Endodermal cell (in vitro differentiated cells): ENCODE results near the gene KATNB1. TPM values are rescaled to one million over a fixed set of nuclear protein-coding genes. Genes with fewer than 3 reads are reported as not detected.

Experiments used
- DNase-seq: peaks from one replicate; pipeline ENCODE4 v3.0.0-alpha.2; 2017
- H3K27ac ChIP-seq: 2 replicates; pipeline ENCODE4 v1.5.1; 2013; ENCODE audit warnings: mild to moderate bottlenecking, low read depth, low read length, moderate library complexity
- H3K27me3 ChIP-seq: 2 replicates; pipeline ENCODE4 v1.6.1; 2013; ENCODE audit warnings: mild to moderate bottlenecking, low read length, moderate library complexity; ENCODE audit not compliant: insufficient read depth, control insufficient read depth, poor library complexity, severe bottlenecking
- H3K36me3 ChIP-seq: 2 replicates; pipeline ENCODE4 v1.7.0; 2013; ENCODE audit warnings: mild to moderate bottlenecking, low read length, moderate library complexity; ENCODE audit not compliant: control insufficient read depth, insufficient read depth
- H3K4me1 ChIP-seq: one replicate; pipeline ENCODE4 v1.7.0; 2013; ENCODE audit warnings: low read length; ENCODE audit not compliant: control insufficient read depth, insufficient read depth
- H3K4me3 ChIP-seq: 2 replicates; pipeline ENCODE4 v1.5.1; 2013; ENCODE audit warnings: mild to moderate bottlenecking, low read length, moderate library complexity
- H3K9ac ChIP-seq: 2 replicates; pipeline ENCODE4 v1.6.1; 2013; ENCODE audit warnings: mild to moderate bottlenecking, low read length, moderate library complexity; ENCODE audit not compliant: poor library complexity, severe bottlenecking; ENCODE audit errors: extremely low read depth
- H3K9me3 ChIP-seq: 2 replicates; pipeline ENCODE4 v1.6.1; 2013; ENCODE audit warnings: mild to moderate bottlenecking, low read length, moderate library complexity; ENCODE audit not compliant: control insufficient read depth
- H3K27ac Mint-ChIP-seq: 2 replicates; pipeline ENCODE4 v1.8.0; 2020; ENCODE audit warnings: mixed read lengths
- H3K27me3 Mint-ChIP-seq: 2 replicates; pipeline ENCODE4 v1.8.0; 2021; ENCODE audit warnings: mild to moderate bottlenecking, mixed read lengths; ENCODE audit not compliant: insufficient read depth
- H3K36me3 Mint-ChIP-seq: 2 replicates; pipeline ENCODE4 v1.8.0; 2020; ENCODE audit warnings: low read depth, mixed read lengths
- H3K4me1 Mint-ChIP-seq: 2 replicates; pipeline ENCODE4 v1.8.0; 2020; ENCODE audit warnings: mixed read lengths
- H3K4me3 Mint-ChIP-seq: 2 replicates; pipeline ENCODE4 v1.8.0; 2020; ENCODE audit warnings: mild to moderate bottlenecking, moderate library complexity, mixed read lengths
- H3K9me3 Mint-ChIP-seq: 2 replicates; pipeline ENCODE4 v1.8.0; 2020; ENCODE audit warnings: mild to moderate bottlenecking, mixed read lengths
- WGBS, 2 experiments: methylation state at CpG; one replicate each; pipeline versions ENCODE4 v1.1.5 to v1.1.7; 2013; ENCODE audit warnings: missing lambda C conversion rate in 2 of 2, mixed read lengths in 1 of 2; ENCODE audit not compliant: insufficient coverage in 1 of 2, insufficient read length in 1 of 2; 5-methylcytosine and 5-hydroxymethylcytosine counted together
- total RNA-seq, 2 donors: library from RNA; stranded (reverse); fragmentation: NEBNext Ultra II Directional in 1 of 2; extraction: Animal tissue kit (Norgen Biotek cat#: 25700) in 1 of 2; gene quantifications; 2 replicates in 1 of 2; 3 replicates in 1 of 2; pipeline ENCODE4 v1.2.1, GENCODE V29; 2021
- TF ChIP-seq, protein P1 (sequence below): fragments of 200-600 bp; sonication (generic); conservative IDR thresholded peaks from 2 replicates; pipeline ENCODE4 v1.5.0; 2021; ENCODE audit warnings: antibody characterized with exemption, mild to moderate bottlenecking

The KATNB1 gene
- total RNA-seq, 2 donors from 2014 or later = 26.1 to 32.4 TPM

DNA sequence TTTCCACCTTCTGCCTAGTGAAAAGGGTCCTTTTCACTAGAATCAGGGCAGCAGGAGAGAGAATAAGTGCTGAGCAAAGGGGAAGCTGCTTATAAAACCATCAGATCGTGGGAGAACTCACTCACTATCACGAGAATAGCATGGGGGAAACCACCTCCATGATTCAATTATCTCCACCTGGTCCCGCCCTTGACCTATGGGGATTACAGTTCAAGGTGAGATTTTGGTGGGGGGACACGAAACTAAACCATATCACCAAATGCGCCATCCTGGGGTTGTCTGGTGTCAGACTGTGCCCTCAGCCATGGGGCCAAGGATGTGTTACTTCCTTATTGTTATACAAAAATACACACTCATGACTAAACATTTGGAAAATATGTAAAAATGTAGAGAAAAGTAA lies 10.4 kb upstream of the KATNB1 start:
- Mint-ChIP-seq H3K4me3 (no peak overlapping the region), H3K27ac (no peak overlapping the region), H3K27me3 (no peaks in the 10 kb centered on the region), H3K9me3 (no peaks in the 10 kb centered on the region), H3K4me1 (peaks cover 3% of the 10 kb centered on the region), H3K36me3 (no peaks in the 10 kb centered on the region)
- Histone ChIP-seq H3K36me3 (no peaks in the 10 kb centered on the region), H3K27ac (no peak overlapping the region), H3K9me3 (no peaks in the 10 kb centered on the region), H3K4me1 (no peaks in the 10 kb centered on the region), H3K27me3 (no peaks in the 10 kb centered on the region), H3K4me3 (no peak overlapping the region), H3K9ac (no peak overlapping the region)
- TF ChIP-seq, protein P1, sequence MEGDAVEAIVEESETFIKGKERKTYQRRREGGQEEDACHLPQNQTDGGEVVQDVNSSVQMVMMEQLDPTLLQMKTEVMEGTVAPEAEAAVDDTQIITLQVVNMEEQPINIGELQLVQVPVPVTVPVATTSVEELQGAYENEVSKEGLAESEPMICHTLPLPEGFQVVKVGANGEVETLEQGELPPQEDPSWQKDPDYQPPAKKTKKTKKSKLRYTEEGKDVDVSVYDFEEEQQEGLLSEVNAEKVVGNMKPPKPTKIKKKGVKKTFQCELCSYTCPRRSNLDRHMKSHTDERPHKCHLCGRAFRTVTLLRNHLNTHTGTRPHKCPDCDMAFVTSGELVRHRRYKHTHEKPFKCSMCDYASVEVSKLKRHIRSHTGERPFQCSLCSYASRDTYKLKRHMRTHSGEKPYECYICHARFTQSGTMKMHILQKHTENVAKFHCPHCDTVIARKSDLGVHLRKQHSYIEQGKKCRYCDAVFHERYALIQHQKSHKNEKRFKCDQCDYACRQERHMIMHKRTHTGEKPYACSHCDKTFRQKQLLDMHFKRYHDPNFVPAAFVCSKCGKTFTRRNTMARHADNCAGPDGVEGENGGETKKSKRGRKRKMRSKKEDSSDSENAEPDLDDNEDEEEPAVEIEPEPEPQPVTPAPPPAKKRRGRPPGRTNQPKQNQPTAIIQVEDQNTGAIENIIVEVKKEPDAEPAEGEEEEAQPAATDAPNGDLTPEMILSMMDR = no peak
- DNase-seq = no peak
- 94 to 100% methylated on average over 2 to 5 of the region's 5 CpGs for WGBS, 2 experiments

DNA sequence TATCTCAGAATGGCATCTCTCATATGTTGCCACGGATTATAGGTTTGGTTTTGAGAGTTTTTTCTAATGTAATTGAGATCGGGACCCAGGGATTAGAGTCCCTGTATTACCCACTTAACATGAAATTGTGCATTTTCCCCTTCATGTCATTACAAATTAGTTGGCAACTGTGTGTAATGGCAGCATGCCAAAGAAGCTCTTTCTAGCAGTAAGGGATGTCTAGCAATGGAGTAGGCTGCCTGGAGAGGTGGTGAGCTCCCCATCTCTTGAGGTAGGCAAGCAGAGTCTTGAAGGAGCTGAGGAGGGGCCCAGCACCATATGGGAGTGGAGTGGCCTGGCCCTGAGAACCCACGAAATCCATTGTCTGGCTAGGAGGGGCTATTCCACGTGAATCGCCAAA lies 10.0 kb upstream of the KATNB1 start:
- no peak overlapping the region for H3K4me3 ChIP-seq
- H3K4me1 ChIP-seq = no peaks in the 10 kb centered on the region
- TF ChIP-seq, protein P1 = no peak
- H3K9me3 Mint-ChIP-seq = no peaks in the 10 kb centered on the region
- H3K4me1 Mint-ChIP-seq = peaks cover 3% of the 10 kb centered on the region
- H3K27ac Mint-ChIP-seq = no peak overlapping the region
- no peak overlapping the region for H3K4me3 Mint-ChIP-seq
- H3K27me3 Mint-ChIP-seq = no peaks in the 10 kb centered on the region
- DNase-seq = no peak
- H3K9me3 ChIP-seq = no peaks in the 10 kb centered on the region
- no peaks in the 10 kb centered on the region for H3K27me3 ChIP-seq
- WGBS, 2 experiments = 82 to 89% methylated on average over 3 to 4 of the region's 5 CpGs
- H3K36me3 ChIP-seq = no peaks in the 10 kb centered on the region
- no peak overlapping the region for H3K9ac ChIP-seq
- no peaks in the 10 kb centered on the region for H3K36me3 Mint-ChIP-seq
- no peak overlapping the region for H3K27ac ChIP-seq

DNA sequence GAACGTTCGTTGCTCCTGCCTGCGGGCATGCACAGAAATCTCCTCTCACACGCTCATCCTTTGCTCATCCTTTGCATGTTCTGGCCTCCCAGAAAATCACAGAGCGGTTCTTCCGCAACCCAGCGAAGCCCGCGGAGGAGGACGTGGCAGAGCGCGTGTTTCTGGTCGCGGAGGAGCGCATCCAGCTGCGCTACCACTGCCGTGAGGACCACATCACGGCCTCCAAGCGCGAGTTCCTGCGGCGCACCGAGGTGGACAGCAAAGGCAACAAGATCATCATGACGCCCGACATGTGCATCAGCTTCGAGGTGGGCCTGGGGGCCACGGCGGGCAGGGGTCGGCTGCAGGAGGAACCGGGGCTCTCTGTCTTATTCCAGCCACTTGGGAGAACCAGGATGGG lies 9.6 kb upstream of the KATNB1 start:
- Mint-ChIP-seq H3K9me3 (no peaks in the 10 kb centered on the region), H3K4me3 (no peak overlapping the region), H3K36me3 (no peaks in the 10 kb centered on the region), H3K4me1 (peaks cover 3% of the 10 kb centered on the region), H3K27me3 (no peaks in the 10 kb centered on the region), H3K27ac (no peak overlapping the region)
- DNase-seq = no peak
- H3K36me3 ChIP-seq = no peaks in the 10 kb centered on the region
- no peak overlapping the region for H3K9ac ChIP-seq
- H3K4me3 ChIP-seq = no peak overlapping the region
- no peak overlapping the region for H3K27ac ChIP-seq
- 93 to 95% methylated on average over 21 to 30 of the region's 30 CpGs for WGBS, 2 experiments
- H3K9me3 ChIP-seq = no peaks in the 10 kb centered on the region
- TF ChIP-seq, protein P1 = no peak
- H3K4me1 ChIP-seq = no peaks in the 10 kb centered on the region
- H3K27me3 ChIP-seq = no peaks in the 10 kb centered on the region
